HEK293 (cell line): ENCODE measurements around the gene TRABD.

Experiments used
- BCL11A ChIP-seq: fragments of 450-650 bp; formaldehyde crosslinking; IDR thresholded peaks from 2 replicates; pipeline ENCODE4 v1.5.1; 2016; ENCODE audit warnings: low read depth, missing biosample characterization, missing genetic modification characterization
- HOXA7 ChIP-seq: sonication (generic); formaldehyde crosslinking; IDR thresholded peaks from 2 replicates; pipeline ENCODE4 v1.8.1; 2022; ENCODE audit warnings: missing genetic modification reagents, borderline replicate concordance
- SP3 ChIP-seq: fragments of 450-650 bp; formaldehyde crosslinking; IDR thresholded peaks from 2 replicates; pipeline ENCODE4 v1.5.1; 2016; ENCODE audit warnings: missing biosample characterization, missing genetic modification characterization
- WT1 ChIP-seq: fragments of 450-650 bp; formaldehyde crosslinking; IDR thresholded peaks from 2 replicates; pipeline ENCODE4 v1.5.1; 2016; ENCODE audit warnings: missing biosample characterization, missing genetic modification characterization
- ZBTB1 ChIP-seq: fragments of 450-650 bp; formaldehyde crosslinking; IDR thresholded peaks from 2 replicates; pipeline ENCODE4 v1.5.1; 2016; ENCODE audit warnings: missing biosample characterization, missing genetic modification characterization
- ZBTB11 ChIP-seq: fragments of 450-650 bp; formaldehyde crosslinking; conservative IDR thresholded peaks from 2 replicates; pipeline ENCODE4 v1.5.1; 2016; ENCODE audit warnings: low read depth, missing biosample characterization, missing genetic modification characterization
- ZBTB26 ChIP-seq: fragments of 450-650 bp; formaldehyde crosslinking; optimal IDR thresholded peaks from 2 replicates; pipeline ENCODE3; 2016; ENCODE audit warnings: missing biosample characterization, mild to moderate bottlenecking, missing genetic modification characterization
- ZBTB48 ChIP-seq: fragments of 450-650 bp; formaldehyde crosslinking; IDR thresholded peaks from 2 replicates; pipeline ENCODE4 v1.5.1; 2016; ENCODE audit warnings: missing biosample characterization, missing genetic modification characterization
- ZNF112 ChIP-seq: fragments of 450-650 bp; formaldehyde crosslinking; IDR thresholded peaks from 2 replicates; pipeline ENCODE4 v1.5.0; 2017; ENCODE audit warnings: missing biosample characterization, missing genetic modification characterization
- ZNF140 ChIP-seq: fragments of 450-650 bp; formaldehyde crosslinking; IDR thresholded peaks from 2 replicates; pipeline ENCODE4 v1.5.1; 2016; ENCODE audit warnings: missing biosample characterization, missing genetic modification characterization
- ZNF174 ChIP-seq: fragments of 450-650 bp; formaldehyde crosslinking; IDR thresholded peaks from 2 replicates; pipeline ENCODE4 v1.5.0; 2017; ENCODE audit warnings: missing biosample characterization, mild to moderate bottlenecking, missing genetic modification characterization
- ZNF18 ChIP-seq: fragments of 450-650 bp; formaldehyde crosslinking; IDR thresholded peaks from 2 replicates; pipeline ENCODE4 v1.5.1; 2016; ENCODE audit warnings: missing biosample characterization, missing genetic modification characterization
- ZNF184 ChIP-seq: fragments of 450-650 bp; IDR thresholded peaks from 2 replicates; pipeline ENCODE4 v1.5.1; 2018; ENCODE audit warnings: missing biosample characterization, mild to moderate bottlenecking, missing genetic modification characterization
- ZNF221 ChIP-seq: fragments of 450-650 bp; formaldehyde crosslinking; IDR thresholded peaks from 2 replicates; pipeline ENCODE4 v1.5.1; 2017; ENCODE audit warnings: missing biosample characterization, missing genetic modification characterization, borderline replicate concordance
- ZNF23 ChIP-seq: fragments of 450-650 bp; formaldehyde crosslinking; IDR thresholded peaks from 2 replicates; pipeline ENCODE4 v1.5.1; 2016; ENCODE audit warnings: missing biosample characterization, missing genetic modification characterization, borderline replicate concordance
- ZNF239 ChIP-seq: fragments of 450-650 bp; formaldehyde crosslinking; IDR thresholded peaks from 2 replicates; pipeline ENCODE4 v1.5.1; 2016; ENCODE audit warnings: missing biosample characterization, missing genetic modification characterization
- ZNF24 ChIP-seq: fragments of 450-650 bp; formaldehyde crosslinking; IDR thresholded peaks from 2 replicates; pipeline ENCODE4 v1.5.1; 2016; ENCODE audit warnings: missing biosample characterization, missing genetic modification characterization
- ZNF274 ChIP-seq, 2 experiments: fragments of 200-500 bp in 1 of 2; fragments of 450-650 bp in 1 of 2; sonication (Bioruptor generic) in 1 of 2; formaldehyde crosslinking in 1 of 2; IDR thresholded peaks; 2 replicates each; pipeline versions ENCODE4 v1.5.1 to v1.6.1; 2014 to 2016; ENCODE audit warnings: borderline replicate concordance in 1 of 2, inconsistent platforms in 1 of 2, low read length in 1 of 2, missing biosample characterization in 1 of 2, missing genetic modification characterization in 1 of 2
- ZNF324 ChIP-seq: fragments of 450-650 bp; formaldehyde crosslinking; IDR thresholded peaks from 2 replicates; pipeline ENCODE4 v1.5.1; 2016; ENCODE audit warnings: missing biosample characterization, missing genetic modification characterization
- ZNF354C ChIP-seq: fragments of 450-650 bp; formaldehyde crosslinking; IDR thresholded peaks from 2 replicates; pipeline ENCODE4 v1.5.1; 2016; ENCODE audit warnings: missing biosample characterization, missing genetic modification characterization, low read depth, borderline replicate concordance
- ZNF426 ChIP-seq: fragments of 450-650 bp; formaldehyde crosslinking; IDR thresholded peaks from 2 replicates; pipeline ENCODE4 v1.5.1; 2017; ENCODE audit warnings: missing biosample characterization, missing genetic modification characterization, mild to moderate bottlenecking, inconsistent platforms, moderate library complexity
- ZNF488 ChIP-seq: fragments of 450-650 bp; formaldehyde crosslinking; IDR thresholded peaks from 2 replicates; pipeline ENCODE4 v1.5.1; 2016; ENCODE audit warnings: missing biosample characterization, missing genetic modification characterization
- ZNF555 ChIP-seq: fragments of 450-650 bp; formaldehyde crosslinking; conservative IDR thresholded peaks from 2 replicates; pipeline ENCODE4 v1.5.1; 2017; ENCODE audit warnings: missing biosample characterization, mild to moderate bottlenecking, missing genetic modification characterization, inconsistent platforms
- ZNF560 ChIP-seq: fragments of 450-650 bp; formaldehyde crosslinking; IDR thresholded peaks from 2 replicates; pipeline ENCODE4 v1.5.1; 2017; ENCODE audit warnings: missing biosample characterization, missing genetic modification characterization, borderline replicate concordance
- ZNF596 ChIP-seq: fragments of 450-650 bp; IDR thresholded peaks from 2 replicates; pipeline ENCODE4 v1.5.0; 2018; ENCODE audit warnings: missing biosample characterization, mild to moderate bottlenecking, missing genetic modification characterization, moderate library complexity
- ZNF621 ChIP-seq: fragments of 450-650 bp; formaldehyde crosslinking; IDR thresholded peaks from 2 replicates; pipeline ENCODE4 v1.5.1; 2017; ENCODE audit warnings: missing biosample characterization, missing genetic modification characterization
- ZNF76 ChIP-seq: fragments of 450-650 bp; formaldehyde crosslinking; IDR thresholded peaks from 2 replicates; pipeline ENCODE4; 2016; ENCODE audit warnings: low read depth, missing biosample characterization, missing genetic modification characterization, borderline replicate concordance
- ZNF768 ChIP-seq: fragments of 450-650 bp; formaldehyde crosslinking; IDR thresholded peaks from 2 replicates; pipeline ENCODE4 v1.5.1; 2018; ENCODE audit warnings: missing biosample characterization, mild to moderate bottlenecking, missing genetic modification characterization
- ZNF792 ChIP-seq: fragments of 450-650 bp; formaldehyde crosslinking; IDR thresholded peaks from 2 replicates; pipeline ENCODE4 v1.5.1; 2016; ENCODE audit warnings: missing biosample characterization, missing genetic modification characterization
- ZNF837 ChIP-seq: fragments of 450-650 bp; formaldehyde crosslinking; IDR thresholded peaks from 2 replicates; pipeline ENCODE4 v1.5.1; 2016; ENCODE audit warnings: missing biosample characterization, missing genetic modification characterization
- ZSCAN4 ChIP-seq: fragments of 450-650 bp; formaldehyde crosslinking; IDR thresholded peaks from 2 replicates; pipeline ENCODE4 v1.5.1; 2017; ENCODE audit warnings: missing biosample characterization, missing genetic modification characterization

TRABD gene

GRCh38 chr22:50190182-50190940, 4.6 kb downstream of the TRABD start (continued):
- TF ChIP-seq ZNF555 (tag by site-specific recombination): no peak
- no peak for TF ChIP-seq ZNF837 (tag by site-specific recombination)
- TF ChIP-seq ZNF488 (tag by site-specific recombination): no peak
- TF ChIP-seq ZBTB26 (tag by site-specific recombination): peak; percentile 30
- TF ChIP-seq WT1 (tag by site-specific recombination): no peak
- TF ChIP-seq ZNF76 (tag by site-specific recombination): peak; percentile 43; the same call in 1 of the 2 replicates
- TF ChIP-seq ZBTB48: peak; percentile 65; the same call in 1 of the 2 replicates
- TF ChIP-seq ZNF354C (tag by site-specific recombination): no peak
- TF ChIP-seq ZNF174 (tag by site-specific recombination): no peak
- no peak for TF ChIP-seq ZNF596 (tag by site-specific recombination)
- no peak for TF ChIP-seq ZNF24 (tag by site-specific recombination)
- TF ChIP-seq ZNF621: no peak
- no peak for TF ChIP-seq ZNF239 (tag by site-specific recombination)
- TF ChIP-seq ZNF768 (tag by site-specific recombination): no peak
- peak; percentile 49; the same call in 1 of the 2 replicates for TF ChIP-seq ZNF324 (tag by site-specific recombination)
- no peak for TF ChIP-seq ZNF23 (tag by site-specific recombination)
- TF ChIP-seq ZNF560 (tag by site-specific recombination): no peak
- TF ChIP-seq ZBTB11 (tag by site-specific recombination): no peak
- no peak for TF ChIP-seq ZBTB1 (tag by site-specific recombination)
- no peak for TF ChIP-seq ZNF221 (tag by site-specific recombination)
- no peak for TF ChIP-seq ZNF792 (tag by site-specific recombination)
- TF ChIP-seq ZNF140 (tag by site-specific recombination): no peak
- no peak; the same call in 1 of the 2 replicates for TF ChIP-seq ZNF18
- peak; percentile 72 for TF ChIP-seq SP3 (tag by site-specific recombination)
- no peak for TF ChIP-seq ZNF274 (IDR thresholded peaks at IDR 0.05; ENCODE audit: low read length)
- TF ChIP-seq ZNF274 (tag by site-specific recombination; IDR thresholded peaks at IDR 0.05; ENCODE audit: borderline replicate concordance): no peak
- no peak; the same call in 1 of the 2 replicates for TF ChIP-seq BCL11A
- TF ChIP-seq ZNF184 (tag by site-specific recombination): no peak
- no peak for TF ChIP-seq HOXA7
- TF ChIP-seq ZSCAN4: no peak
- no peak for TF ChIP-seq ZNF426
- no peak for TF ChIP-seq ZNF112 (tag by site-specific recombination)
